Panc1 (cell line): ENCODE data around the gene STK39. TPM values are rescaled to one million over a fixed set of nuclear protein-coding genes. Genes with fewer than 3 reads are reported as not detected.

Experiments used
- ATAC-seq: fragments of 200-7000 bp; cut with Tn5 transposase; 2 replicates; pipeline ENCODE4 v1.9.1; 2020; ENCODE audit warnings: mild to moderate bottlenecking, moderate library complexity
- BruUV-seq: library from RNA; stranded (reverse); fragments of 400-500 nt; replicated peaks from 2 replicates; lab custom pipeline; 2021; lab: Mats Ljungman, UMichigan
- CTCF ChIA-PET: fragments of 300-600 bp; sonication (Branson Sonifier 250); formaldehyde crosslinking; loops from one replicate; lab custom pipeline; 2022; ENCODE audit warnings: antibody characterized with exemption; lab: Charles Lee
- POLR2A ChIA-PET: fragments of 300-600 bp; sonication (Branson Sonifier 250); formaldehyde crosslinking; loops from one replicate; lab custom pipeline; 2022; ENCODE audit warnings: antibody characterized with exemption; lab: Charles Lee
- DNase-seq: peaks from one replicate; pipeline ENCODE4 v3.0.0-alpha.2; 2010; ENCODE audit warnings: low read depth, low spot score
- H3K27ac ChIP-seq: 2 replicates; pipeline ENCODE4 v1.5.1; 2011; ENCODE audit warnings: mild to moderate bottlenecking, low read length, inconsistent platforms
- H3K27me3 ChIP-seq: fragments of 200-500 bp; sonication (Bioruptor generic); 2 replicates; pipeline ENCODE4 v1.6.0; 2014; ENCODE audit warnings: low read length, inconsistent platforms; ENCODE audit not compliant: control insufficient read depth, insufficient read depth
- H3K36me3 ChIP-seq: fragments of 200-500 bp; sonication (Bioruptor generic); 2 replicates; pipeline ENCODE4 v1.5.1; 2014; ENCODE audit warnings: inconsistent platforms, mild to moderate bottlenecking, low read length, moderate library complexity; ENCODE audit not compliant: control insufficient read depth, insufficient read depth
- H3K4me1 ChIP-seq: 2 replicates; pipeline ENCODE4 v1.5.1; 2011; ENCODE audit warnings: inconsistent platforms, mild to moderate bottlenecking, low read length, moderate library complexity; ENCODE audit not compliant: control insufficient read depth, insufficient read depth
- H3K4me3 ChIP-seq, 2 experiments: 2 replicates each; pipeline ENCODE4 v1.5.1; 2011 to 2012; ENCODE audit warnings: low read depth in 2 of 2, low read length in 2 of 2, mild to moderate bottlenecking in 2 of 2, inconsistent platforms in 1 of 2, moderate library complexity in 1 of 2
- H3K9me3 ChIP-seq: fragments of 200-500 bp; sonication (Bioruptor generic); 2 replicates; pipeline ENCODE4 v1.5.1; 2014; ENCODE audit warnings: low read depth, mild to moderate bottlenecking, inconsistent platforms, low read length, moderate library complexity; ENCODE audit not compliant: control insufficient read depth, insufficient read depth
- CTCF ChIP-seq: fragments of 450-650 bp; IDR thresholded peaks from 2 replicates; pipeline ENCODE4 v1.5.1; 2017; ENCODE audit warnings: mild to moderate bottlenecking
- POLR2AphosphoS5 ChIP-seq: IDR thresholded peaks from 2 replicates; pipeline ENCODE4 v1.6.1; 2012; ENCODE audit warnings: mild to moderate bottlenecking, low read depth, low read length, moderate library complexity
- REST ChIP-seq, 2 experiments: IDR thresholded peaks; 2 replicates each; pipeline ENCODE4 v1.6.1; 2011 to 2012; ENCODE audit warnings: low read depth in 2 of 2, control low read depth in 1 of 2, low read length in 1 of 2, mild to moderate bottlenecking in 1 of 2, moderate library complexity in 1 of 2; ENCODE audit not compliant: insufficient read depth in 1 of 2
- SIN3A ChIP-seq: IDR thresholded peaks from 2 replicates; pipeline ENCODE4 v1.6.1; 2012; ENCODE audit warnings: low read depth, mild to moderate bottlenecking, low read length, moderate library complexity, borderline replicate concordance; ENCODE audit not compliant: insufficient read depth
- TCF7L2 ChIP-seq: IDR thresholded peaks from 2 replicates; pipeline ENCODE4 v1.6.1; 2011; ENCODE audit warnings: mild to moderate bottlenecking, low read depth, low read length, inconsistent platforms
- in situ Hi-C: cut with HindIII; loops from 2 replicates; pipeline ENCODE4 v1.10.0; 2016; ENCODE audit warnings: low sequenced_read_pairs, low pct_unique_long_range_greater_than_20kb
- intact Hi-C: fragments of 100-400 bp; cut with micrococcal nuclease; formaldehyde crosslinking; loops from one replicate; pipeline ENCODE4 v1.10.0; 2022; ENCODE audit not compliant: unreplicated experiment
- total RNA-seq: library from RNA; stranded (reverse); gene quantifications from one replicate; pipeline ENCODE4 v1.2.1, GENCODE V29; 2021; ENCODE audit not compliant: unreplicated experiment

STK39 gene
- total RNA-seq, 1 experiment from 2014 or later = 14.0 TPM

GRCh38 chr2:168072626-168073303, 174.6 kb downstream of the STK39 start:
- Histone ChIP-seq H3K27ac (no peak overlapping the region), H3K27me3 (no peaks in the 10 kb centered on the region), H3K4me3 (no peak overlapping the region), H3K4me1 (no peaks in the 10 kb centered on the region), H3K9me3 (no peaks in the 10 kb centered on the region), H3K36me3 (no peaks in the 10 kb centered on the region)
- POLR2A ChIA-PET = no interaction called here
- DNase-seq (no peak), ATAC-seq (no peak)
- CTCF ChIA-PET = interaction anchor here (0.5 kb wide), 1 partner anchor 170 kb away, joined by 3 read pairs; no protein-coding TSS in a partner anchor
- no TSS peak for BruUV-seq
- in situ Hi-C loops (no loop called here), intact Hi-C loops (no loop called here)
- TF ChIP-seq TCF7L2 = no peak
- TF ChIP-seq CTCF = no peak
- no peak for TF ChIP-seq SIN3A
- no peak for TF ChIP-seq REST (IDR thresholded peaks at IDR 0.05; ENCODE audit: insufficient read depth in 1 of 2, low read depth in 2 of 2, low read length in 1 of 2)
- TF ChIP-seq POLR2AphosphoS5 = no peak

GRCh38 chr2:168064011-168064998, 183.1 kb downstream of the STK39 start:
- TF ChIP-seq POLR2AphosphoS5 = no peak
- TF ChIP-seq SIN3A = no peak
- no peak for TF ChIP-seq REST (IDR thresholded peaks at IDR 0.05; ENCODE audit: insufficient read depth in 1 of 2, low read depth in 2 of 2, low read length in 1 of 2)
- TF ChIP-seq CTCF = no peak
- TF ChIP-seq TCF7L2 = no peak
- Histone ChIP-seq H3K36me3 (no peaks in the 10 kb centered on the region), H3K9me3 (no peaks in the 10 kb centered on the region), H3K27me3 (no peaks in the 10 kb centered on the region), H3K4me3 (no peak overlapping the region), H3K27ac (no peak overlapping the region), H3K4me1 (no peaks in the 10 kb centered on the region)
- CTCF ChIA-PET = no interaction called here
- POLR2A ChIA-PET = no interaction called here
- no peak for DNase-seq
- intact Hi-C loops (no loop called here), in situ Hi-C loops (no loop called here)
- BruUV-seq = no TSS peak
- no peak for ATAC-seq
